Stromal cell of bone marrow (primary cell): ENCODE data around the gene ANXA5.

Experiments
- DNase-seq: peaks from one replicate; pipeline ENCODE4 v3.0.0-alpha.2; 2012; ENCODE audit warnings: low read depth

ANXA5 gene

DNA sequence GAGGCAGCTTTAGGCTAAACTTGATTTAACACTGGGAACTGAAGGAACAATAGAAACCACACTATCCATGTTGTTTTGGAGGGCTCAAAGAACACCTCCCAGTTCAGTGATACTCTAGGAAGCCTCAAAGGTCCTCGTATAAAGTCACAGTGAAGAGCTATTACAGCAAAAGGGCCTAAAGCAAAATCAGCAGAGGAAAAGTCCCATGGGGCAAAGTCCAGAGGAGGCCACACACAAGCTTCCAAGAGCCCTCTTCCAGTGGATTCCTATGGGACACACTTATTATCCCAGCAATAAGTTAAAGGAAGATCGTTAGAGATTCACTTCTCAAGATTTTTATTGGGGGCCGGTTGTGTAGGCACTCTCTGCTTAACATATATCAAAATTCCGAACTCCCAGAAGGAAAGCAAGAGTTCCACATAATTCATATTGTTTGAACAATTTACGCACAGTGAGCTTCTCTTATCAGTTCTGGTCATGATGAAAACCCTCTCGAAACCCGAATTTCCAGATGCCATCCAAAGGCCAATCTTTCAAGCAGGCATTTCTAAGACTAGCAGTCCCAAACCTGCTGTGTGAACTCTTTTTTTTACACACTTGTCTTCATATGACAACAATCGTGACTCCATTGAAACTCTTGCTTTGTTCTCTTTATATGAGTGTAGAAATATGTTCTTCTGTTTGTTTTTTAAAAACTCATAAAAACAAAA is 53.7 kb downstream of the ANXA5 start:
- DNase-seq: no peak

DNA sequence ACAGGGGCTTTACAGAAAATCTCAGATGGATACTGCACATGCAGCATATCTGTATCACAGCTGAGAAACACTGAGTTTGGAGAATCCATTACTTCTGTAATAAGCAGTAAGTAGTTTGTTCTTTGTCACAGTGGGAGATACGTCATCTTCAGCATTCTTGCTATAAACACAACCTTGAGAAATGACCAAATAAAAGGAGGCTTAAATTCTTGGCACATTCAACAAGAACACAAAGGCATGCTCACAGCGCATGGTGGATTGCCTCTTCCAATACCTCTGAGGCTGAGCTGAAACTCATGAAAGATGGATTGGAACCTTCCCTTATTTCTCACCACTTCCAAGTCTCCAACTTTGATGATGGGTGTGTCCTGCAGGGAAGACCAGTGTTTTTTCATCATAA is 54.5 kb downstream of the ANXA5 start:
- no peak for DNase-seq

DNA sequence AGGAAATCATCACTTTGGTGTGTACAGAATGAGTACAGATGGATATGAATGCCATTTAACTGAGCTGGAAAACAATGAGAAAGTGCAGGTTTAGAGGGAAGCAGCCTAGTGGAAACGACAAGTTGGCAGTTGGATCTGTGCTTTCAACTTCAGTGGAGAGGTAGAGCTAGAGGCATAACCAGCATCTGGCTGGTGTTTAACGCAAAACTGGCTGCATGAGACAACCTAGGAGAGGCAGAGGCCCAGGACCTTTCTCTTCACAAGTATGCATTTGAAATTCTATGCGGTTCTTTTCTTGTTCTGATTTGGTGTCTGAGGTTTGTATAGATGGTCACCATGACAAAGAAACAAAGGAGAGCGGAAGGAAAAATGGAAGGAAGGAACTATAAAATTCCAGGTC is 63.1 kb downstream of the ANXA5 start:
- DNase-seq: no peak

DNA sequence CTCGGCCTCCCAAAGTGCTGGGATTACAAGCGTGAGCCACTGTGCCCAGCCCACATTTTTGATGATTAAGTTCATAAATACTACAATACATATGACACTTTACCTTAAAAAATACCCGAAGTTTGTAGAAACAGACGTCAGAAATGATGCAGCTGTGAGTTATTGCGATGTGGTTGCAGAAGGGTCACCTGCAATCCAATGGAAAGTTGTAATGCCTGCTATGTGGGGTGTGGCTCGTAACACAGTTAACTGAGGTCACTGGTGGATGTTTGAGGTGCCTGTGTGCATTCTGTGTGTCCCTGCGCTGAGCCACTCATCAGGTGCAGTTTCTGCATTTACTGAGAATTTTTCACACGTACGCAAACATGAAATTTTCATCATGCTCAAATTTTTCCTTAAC is 64.1 kb downstream of the ANXA5 start:
- no peak for DNase-seq
